ENCODE data around the gene ABCA5.

DNA sequence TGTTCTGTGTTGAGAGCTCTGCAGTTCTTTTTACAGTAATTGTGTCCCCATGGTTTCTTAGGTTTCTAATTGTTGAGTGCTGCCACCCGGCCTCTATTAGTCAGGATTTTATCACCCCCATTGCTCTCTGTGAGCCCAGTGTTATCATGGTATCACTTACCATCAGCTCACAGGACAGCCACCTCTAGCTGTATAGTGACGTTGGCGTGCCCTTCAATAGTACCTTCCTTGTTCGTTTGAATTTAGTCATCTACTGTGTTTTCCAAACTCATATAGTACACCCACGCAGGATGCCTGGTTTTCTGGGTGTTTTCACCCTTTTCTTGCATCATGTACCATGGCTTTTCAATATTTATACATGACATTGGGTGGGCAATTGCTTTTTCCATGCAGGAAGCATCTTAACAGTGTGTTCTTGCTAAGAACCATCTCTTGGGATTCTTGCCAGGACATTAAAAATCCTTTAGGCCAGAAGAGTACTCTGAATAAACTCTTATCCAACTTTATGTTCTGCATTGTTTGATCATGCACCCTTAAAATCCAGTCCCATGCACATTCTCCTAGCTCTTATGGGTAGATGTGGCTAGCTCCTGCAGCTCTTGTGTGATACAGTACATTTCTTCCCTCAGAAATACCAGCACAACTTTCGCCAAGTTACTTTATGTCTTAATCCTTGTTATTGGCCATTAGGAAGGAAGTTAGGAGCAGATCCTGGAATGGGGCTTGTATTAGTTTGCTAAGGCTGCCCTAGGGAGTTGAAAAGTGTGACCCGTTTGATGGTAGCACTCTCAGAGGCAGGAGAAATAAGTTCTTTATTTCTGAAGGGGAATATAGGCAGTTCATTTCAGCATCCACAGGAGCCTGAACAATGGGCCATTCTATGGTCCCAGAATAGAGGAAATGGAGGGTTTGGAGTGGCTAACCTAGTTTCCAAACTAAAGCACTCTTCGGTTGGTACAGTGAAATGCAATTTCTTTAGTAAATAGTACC is 87.0 kb downstream of the ABCA5 start:
- TF ChIP-seq, protein P1, sequence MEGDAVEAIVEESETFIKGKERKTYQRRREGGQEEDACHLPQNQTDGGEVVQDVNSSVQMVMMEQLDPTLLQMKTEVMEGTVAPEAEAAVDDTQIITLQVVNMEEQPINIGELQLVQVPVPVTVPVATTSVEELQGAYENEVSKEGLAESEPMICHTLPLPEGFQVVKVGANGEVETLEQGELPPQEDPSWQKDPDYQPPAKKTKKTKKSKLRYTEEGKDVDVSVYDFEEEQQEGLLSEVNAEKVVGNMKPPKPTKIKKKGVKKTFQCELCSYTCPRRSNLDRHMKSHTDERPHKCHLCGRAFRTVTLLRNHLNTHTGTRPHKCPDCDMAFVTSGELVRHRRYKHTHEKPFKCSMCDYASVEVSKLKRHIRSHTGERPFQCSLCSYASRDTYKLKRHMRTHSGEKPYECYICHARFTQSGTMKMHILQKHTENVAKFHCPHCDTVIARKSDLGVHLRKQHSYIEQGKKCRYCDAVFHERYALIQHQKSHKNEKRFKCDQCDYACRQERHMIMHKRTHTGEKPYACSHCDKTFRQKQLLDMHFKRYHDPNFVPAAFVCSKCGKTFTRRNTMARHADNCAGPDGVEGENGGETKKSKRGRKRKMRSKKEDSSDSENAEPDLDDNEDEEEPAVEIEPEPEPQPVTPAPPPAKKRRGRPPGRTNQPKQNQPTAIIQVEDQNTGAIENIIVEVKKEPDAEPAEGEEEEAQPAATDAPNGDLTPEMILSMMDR (IDR thresholded peaks at IDR 0.05), result no peak
- no peak for TF ChIP-seq POLR2A (IDR thresholded peaks at IDR 0.05)
